Measurements from ENCODE around the gene FAAH. TPM values are rescaled to one million over a fixed set of nuclear protein-coding genes. Genes with fewer than 3 reads are reported as not detected.

The FAAH gene
- total RNA-seq, 1 experiment from 2014 or later, result 38.6 TPM

DNA sequence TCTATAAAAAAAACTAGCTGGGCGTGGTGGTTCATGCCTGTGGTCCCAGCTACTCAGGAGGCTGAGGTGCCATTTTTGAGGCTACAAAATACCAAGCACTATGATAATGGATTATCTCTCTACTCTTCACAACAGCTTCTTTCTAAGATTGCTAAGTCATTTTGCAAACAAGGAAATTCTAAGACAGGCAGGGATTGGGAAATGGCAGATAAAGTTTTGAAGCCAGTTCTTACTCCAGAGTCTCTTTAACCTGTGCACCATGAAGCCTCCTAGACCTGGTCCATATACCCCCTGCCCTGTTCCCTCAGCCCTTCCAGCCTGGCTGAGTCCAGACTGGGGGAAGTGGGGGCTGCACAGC, 56.0 kb downstream of the FAAH start:
- Mint-ChIP-seq H3K4me1 (peaks cover 63% of the 10 kb centered on the region), H3K27ac (no peak overlapping the region), H3K9me3 (no peaks in the 10 kb centered on the region), H3K27me3 (ENCODE audit: low read depth) (peaks cover 98% of the 10 kb centered on the region), H3K4me3 (no peak overlapping the region), H3K36me3 (no peaks in the 10 kb centered on the region)
- TF ChIP-seq, protein P1, sequence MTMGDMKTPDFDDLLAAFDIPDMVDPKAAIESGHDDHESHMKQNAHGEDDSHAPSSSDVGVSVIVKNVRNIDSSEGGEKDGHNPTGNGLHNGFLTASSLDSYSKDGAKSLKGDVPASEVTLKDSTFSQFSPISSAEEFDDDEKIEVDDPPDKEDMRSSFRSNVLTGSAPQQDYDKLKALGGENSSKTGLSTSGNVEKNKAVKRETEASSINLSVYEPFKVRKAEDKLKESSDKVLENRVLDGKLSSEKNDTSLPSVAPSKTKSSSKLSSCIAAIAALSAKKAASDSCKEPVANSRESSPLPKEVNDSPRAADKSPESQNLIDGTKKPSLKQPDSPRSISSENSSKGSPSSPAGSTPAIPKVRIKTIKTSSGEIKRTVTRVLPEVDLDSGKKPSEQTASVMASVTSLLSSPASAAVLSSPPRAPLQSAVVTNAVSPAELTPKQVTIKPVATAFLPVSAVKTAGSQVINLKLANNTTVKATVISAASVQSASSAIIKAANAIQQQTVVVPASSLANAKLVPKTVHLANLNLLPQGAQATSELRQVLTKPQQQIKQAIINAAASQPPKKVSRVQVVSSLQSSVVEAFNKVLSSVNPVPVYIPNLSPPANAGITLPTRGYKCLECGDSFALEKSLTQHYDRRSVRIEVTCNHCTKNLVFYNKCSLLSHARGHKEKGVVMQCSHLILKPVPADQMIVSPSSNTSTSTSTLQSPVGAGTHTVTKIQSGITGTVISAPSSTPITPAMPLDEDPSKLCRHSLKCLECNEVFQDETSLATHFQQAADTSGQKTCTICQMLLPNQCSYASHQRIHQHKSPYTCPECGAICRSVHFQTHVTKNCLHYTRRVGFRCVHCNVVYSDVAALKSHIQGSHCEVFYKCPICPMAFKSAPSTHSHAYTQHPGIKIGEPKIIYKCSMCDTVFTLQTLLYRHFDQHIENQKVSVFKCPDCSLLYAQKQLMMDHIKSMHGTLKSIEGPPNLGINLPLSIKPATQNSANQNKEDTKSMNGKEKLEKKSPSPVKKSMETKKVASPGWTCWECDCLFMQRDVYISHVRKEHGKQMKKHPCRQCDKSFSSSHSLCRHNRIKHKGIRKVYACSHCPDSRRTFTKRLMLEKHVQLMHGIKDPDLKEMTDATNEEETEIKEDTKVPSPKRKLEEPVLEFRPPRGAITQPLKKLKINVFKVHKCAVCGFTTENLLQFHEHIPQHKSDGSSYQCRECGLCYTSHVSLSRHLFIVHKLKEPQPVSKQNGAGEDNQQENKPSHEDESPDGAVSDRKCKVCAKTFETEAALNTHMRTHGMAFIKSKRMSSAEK (CRISPR knock-in tag; IDR thresholded peaks at IDR 0.05; ENCODE audit: borderline replicate concordance), result no peak
- TF ChIP-seq, protein P2, sequence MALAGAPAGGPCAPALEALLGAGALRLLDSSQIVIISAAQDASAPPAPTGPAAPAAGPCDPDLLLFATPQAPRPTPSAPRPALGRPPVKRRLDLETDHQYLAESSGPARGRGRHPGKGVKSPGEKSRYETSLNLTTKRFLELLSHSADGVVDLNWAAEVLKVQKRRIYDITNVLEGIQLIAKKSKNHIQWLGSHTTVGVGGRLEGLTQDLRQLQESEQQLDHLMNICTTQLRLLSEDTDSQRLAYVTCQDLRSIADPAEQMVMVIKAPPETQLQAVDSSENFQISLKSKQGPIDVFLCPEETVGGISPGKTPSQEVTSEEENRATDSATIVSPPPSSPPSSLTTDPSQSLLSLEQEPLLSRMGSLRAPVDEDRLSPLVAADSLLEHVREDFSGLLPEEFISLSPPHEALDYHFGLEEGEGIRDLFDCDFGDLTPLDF (CRISPR knock-in tag; IDR thresholded peaks at IDR 0.05), result no peak
- TF ChIP-seq, protein P3, sequence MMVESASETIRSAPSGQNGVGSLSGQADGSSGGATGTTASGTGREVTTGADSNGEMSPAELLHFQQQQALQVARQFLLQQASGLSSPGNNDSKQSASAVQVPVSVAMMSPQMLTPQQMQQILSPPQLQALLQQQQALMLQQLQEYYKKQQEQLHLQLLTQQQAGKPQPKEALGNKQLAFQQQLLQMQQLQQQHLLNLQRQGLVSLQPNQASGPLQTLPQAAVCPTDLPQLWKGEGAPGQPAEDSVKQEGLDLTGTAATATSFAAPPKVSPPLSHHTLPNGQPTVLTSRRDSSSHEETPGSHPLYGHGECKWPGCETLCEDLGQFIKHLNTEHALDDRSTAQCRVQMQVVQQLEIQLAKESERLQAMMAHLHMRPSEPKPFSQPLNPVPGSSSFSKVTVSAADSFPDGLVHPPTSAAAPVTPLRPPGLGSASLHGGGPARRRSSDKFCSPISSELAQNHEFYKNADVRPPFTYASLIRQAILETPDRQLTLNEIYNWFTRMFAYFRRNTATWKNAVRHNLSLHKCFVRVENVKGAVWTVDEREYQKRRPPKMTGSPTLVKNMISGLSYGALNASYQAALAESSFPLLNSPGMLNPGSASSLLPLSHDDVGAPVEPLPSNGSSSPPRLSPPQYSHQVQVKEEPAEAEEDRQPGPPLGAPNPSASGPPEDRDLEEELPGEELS (CRISPR knock-in tag; IDR thresholded peaks at IDR 0.05), result no peak
- TF ChIP-seq, protein P4, sequence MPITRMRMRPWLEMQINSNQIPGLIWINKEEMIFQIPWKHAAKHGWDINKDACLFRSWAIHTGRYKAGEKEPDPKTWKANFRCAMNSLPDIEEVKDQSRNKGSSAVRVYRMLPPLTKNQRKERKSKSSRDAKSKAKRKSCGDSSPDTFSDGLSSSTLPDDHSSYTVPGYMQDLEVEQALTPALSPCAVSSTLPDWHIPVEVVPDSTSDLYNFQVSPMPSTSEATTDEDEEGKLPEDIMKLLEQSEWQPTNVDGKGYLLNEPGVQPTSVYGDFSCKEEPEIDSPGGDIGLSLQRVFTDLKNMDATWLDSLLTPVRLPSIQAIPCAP (CRISPR knock-in tag; IDR thresholded peaks at IDR 0.05), result no peak
- TF ChIP-seq, protein P5, sequence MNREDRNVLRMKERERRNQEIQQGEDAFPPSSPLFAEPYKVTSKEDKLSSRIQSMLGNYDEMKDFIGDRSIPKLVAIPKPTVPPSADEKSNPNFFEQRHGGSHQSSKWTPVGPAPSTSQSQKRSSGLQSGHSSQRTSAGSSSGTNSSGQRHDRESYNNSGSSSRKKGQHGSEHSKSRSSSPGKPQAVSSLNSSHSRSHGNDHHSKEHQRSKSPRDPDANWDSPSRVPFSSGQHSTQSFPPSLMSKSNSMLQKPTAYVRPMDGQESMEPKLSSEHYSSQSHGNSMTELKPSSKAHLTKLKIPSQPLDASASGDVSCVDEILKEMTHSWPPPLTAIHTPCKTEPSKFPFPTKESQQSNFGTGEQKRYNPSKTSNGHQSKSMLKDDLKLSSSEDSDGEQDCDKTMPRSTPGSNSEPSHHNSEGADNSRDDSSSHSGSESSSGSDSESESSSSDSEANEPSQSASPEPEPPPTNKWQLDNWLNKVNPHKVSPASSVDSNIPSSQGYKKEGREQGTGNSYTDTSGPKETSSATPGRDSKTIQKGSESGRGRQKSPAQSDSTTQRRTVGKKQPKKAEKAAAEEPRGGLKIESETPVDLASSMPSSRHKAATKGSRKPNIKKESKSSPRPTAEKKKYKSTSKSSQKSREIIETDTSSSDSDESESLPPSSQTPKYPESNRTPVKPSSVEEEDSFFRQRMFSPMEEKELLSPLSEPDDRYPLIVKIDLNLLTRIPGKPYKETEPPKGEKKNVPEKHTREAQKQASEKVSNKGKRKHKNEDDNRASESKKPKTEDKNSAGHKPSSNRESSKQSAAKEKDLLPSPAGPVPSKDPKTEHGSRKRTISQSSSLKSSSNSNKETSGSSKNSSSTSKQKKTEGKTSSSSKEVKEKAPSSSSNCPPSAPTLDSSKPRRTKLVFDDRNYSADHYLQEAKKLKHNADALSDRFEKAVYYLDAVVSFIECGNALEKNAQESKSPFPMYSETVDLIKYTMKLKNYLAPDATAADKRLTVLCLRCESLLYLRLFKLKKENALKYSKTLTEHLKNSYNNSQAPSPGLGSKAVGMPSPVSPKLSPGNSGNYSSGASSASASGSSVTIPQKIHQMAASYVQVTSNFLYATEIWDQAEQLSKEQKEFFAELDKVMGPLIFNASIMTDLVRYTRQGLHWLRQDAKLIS (CRISPR knock-in tag; IDR thresholded peaks at IDR 0.05; ENCODE audit: borderline replicate concordance), result no peak
- no peak for TF ChIP-seq FOXP1 (CRISPR knock-in tag; IDR thresholded peaks at IDR 0.05; ENCODE audit: borderline replicate concordance)
- POLR2A ChIA-PET, result interaction anchor here (0.9 kb wide), 1 partner anchor 76 kb away, joined by 3 read pairs; no protein-coding TSS in a partner anchor
- ATAC-seq, result no peak
- no peak for DNase-seq (ENCODE audit: low spot score)
- CTCF ChIA-PET, result interaction anchor here (0.8 to 5.4 kb wide), 6 partner anchors 38 to 84 kb away, joined by 3 to 55 read pairs (median 4); no protein-coding TSS in a partner anchor

DNA sequence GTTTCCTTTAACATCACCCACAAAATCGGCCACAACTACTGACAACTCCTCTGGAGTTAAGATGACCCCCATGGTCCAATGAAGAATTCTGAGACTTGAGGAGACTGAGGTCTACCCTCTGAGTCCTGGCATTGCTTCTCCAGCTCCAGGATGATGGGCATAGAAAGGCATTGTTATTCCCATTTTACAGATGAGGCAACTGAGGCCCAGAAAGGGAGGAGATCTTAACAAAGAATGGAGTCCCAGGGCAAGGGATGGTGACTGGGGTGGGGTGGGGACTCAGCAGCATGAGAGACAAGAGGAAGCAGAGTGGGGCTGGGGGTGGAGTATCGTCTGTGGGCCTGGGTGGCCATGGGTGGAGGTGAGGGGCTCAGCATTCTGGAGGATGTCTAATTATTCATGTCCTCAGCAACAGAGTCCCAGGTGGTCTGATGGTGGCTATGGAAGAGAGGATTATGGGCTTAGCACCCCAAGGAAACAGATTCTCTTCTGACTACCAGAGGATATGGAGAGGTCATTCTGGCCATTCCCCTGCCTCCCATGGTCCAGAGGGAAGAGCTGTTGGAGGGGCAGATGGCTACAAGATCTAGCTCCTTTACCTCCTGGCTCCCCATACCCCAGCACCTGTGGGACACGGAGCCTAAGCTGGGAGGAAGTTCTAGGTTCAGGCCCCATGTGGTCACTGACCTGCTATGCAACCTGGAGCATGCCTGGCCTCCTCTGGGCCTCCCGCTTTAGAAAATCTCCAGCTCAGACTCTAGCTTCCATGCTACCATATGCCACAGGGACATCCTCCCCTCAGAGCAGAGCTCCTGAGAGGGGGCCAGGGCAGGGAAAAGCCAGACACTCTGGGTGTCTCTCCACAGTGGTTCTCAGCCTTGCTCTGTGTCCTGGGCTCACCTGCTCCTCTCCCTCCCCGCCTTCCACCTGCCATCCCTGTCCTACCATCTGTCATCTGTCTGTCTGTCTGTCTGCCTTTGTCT, 58.1 kb downstream of the FAAH start:
- Mint-ChIP-seq H3K9me3 (no peaks in the 10 kb centered on the region), H3K4me1 (peaks cover 52% of the 10 kb centered on the region), H3K4me3 (no peak overlapping the region), H3K27me3 (ENCODE audit: low read depth) (peaks cover 83% of the 10 kb centered on the region), H3K27ac (no peak overlapping the region), H3K36me3 (no peaks in the 10 kb centered on the region)
- ChIA-PET POLR2A (no interaction called here), CTCF (interaction anchor here (0.7 to 5.4 kb wide), 13 partner anchors 10 to 273 kb away, joined by 3 to 55 read pairs (median 4); no protein-coding TSS in a partner anchor)
- TF ChIP-seq, protein P6, sequence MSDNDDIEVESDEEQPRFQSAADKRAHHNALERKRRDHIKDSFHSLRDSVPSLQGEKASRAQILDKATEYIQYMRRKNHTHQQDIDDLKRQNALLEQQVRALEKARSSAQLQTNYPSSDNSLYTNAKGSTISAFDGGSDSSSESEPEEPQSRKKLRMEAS (CRISPR knock-in tag; IDR thresholded peaks at IDR 0.05), result no peak
- TF ChIP-seq GABPB1 (CRISPR knock-in tag; IDR thresholded peaks at IDR 0.05) (no peak), TP53 (CRISPR knock-in tag; IDR thresholded peaks at IDR 0.05) (no peak), HMGA2 (CRISPR knock-in tag; IDR thresholded peaks at IDR 0.05) (no peak), TCF7 (CRISPR knock-in tag; IDR thresholded peaks at IDR 0.05; ENCODE audit: low read depth) (no peak), ZNF232 (CRISPR knock-in tag; IDR thresholded peaks at IDR 0.05) (no peak), MXD4 (CRISPR knock-in tag; IDR thresholded peaks at IDR 0.05; ENCODE audit: borderline replicate concordance) (no peak), SMAD4 (CRISPR knock-in tag; IDR thresholded peaks at IDR 0.05) (no peak), NFATC4 (CRISPR knock-in tag; IDR thresholded peaks at IDR 0.05) (no peak)
- TF ChIP-seq, protein P7, sequence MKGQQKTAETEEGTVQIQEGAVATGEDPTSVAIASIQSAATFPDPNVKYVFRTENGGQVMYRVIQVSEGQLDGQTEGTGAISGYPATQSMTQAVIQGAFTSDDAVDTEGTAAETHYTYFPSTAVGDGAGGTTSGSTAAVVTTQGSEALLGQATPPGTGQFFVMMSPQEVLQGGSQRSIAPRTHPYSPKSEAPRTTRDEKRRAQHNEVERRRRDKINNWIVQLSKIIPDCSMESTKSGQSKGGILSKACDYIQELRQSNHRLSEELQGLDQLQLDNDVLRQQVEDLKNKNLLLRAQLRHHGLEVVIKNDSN (CRISPR knock-in tag; IDR thresholded peaks at IDR 0.05), result no peak
- TF ChIP-seq, protein P8, sequence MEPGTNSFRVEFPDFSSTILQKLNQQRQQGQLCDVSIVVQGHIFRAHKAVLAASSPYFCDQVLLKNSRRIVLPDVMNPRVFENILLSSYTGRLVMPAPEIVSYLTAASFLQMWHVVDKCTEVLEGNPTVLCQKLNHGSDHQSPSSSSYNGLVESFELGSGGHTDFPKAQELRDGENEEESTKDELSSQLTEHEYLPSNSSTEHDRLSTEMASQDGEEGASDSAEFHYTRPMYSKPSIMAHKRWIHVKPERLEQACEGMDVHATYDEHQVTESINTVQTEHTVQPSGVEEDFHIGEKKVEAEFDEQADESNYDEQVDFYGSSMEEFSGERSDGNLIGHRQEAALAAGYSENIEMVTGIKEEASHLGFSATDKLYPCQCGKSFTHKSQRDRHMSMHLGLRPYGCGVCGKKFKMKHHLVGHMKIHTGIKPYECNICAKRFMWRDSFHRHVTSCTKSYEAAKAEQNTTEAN (CRISPR knock-in tag; IDR thresholded peaks at IDR 0.05), result no peak
- no peak for ATAC-seq
- DNase-seq (ENCODE audit: low spot score), result no peak

Data from WTC11 (cell line).